Measurements from ENCODE around the gene LGR6.
"Not testable (repeated sequence)": the region's sequence is repeated elsewhere in the genome, so short reads cannot be mapped to it uniquely, and the experiment has no call there.

The LGR6 gene

DNA sequence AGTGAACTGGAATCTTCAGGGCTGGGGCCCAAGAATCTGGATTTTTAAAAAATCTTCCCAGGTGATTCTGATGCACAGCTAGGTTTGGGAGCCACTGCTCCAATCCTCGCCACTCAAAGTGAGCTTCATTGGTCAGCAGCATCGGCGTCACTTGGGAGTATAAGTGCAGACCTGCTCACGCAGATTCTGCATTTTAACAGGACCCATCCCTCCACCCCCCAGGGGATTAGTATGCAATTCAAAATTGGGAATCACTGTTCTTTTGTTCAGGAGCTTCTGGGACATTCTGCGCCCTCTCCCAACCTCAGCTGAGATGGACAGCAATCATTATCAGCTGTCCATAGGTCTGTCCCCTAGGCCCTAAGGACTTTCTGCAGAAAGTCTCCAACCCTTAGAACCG lies 53.5 kb downstream of the LGR6 start:
- no peaks in the 10 kb centered on the region for H3K4me1 Mint-ChIP-seq
- H3K27me3 Mint-ChIP-seq: peaks cover 3% of the 10 kb centered on the region
- H3K27ac Mint-ChIP-seq: no peak overlapping the region
- H3K36me3 Mint-ChIP-seq: no peaks in the 10 kb centered on the region
- H3K9me3 Mint-ChIP-seq: no peaks in the 10 kb centered on the region
- H3K4me3 Mint-ChIP-seq: no peak overlapping the region

DNA sequence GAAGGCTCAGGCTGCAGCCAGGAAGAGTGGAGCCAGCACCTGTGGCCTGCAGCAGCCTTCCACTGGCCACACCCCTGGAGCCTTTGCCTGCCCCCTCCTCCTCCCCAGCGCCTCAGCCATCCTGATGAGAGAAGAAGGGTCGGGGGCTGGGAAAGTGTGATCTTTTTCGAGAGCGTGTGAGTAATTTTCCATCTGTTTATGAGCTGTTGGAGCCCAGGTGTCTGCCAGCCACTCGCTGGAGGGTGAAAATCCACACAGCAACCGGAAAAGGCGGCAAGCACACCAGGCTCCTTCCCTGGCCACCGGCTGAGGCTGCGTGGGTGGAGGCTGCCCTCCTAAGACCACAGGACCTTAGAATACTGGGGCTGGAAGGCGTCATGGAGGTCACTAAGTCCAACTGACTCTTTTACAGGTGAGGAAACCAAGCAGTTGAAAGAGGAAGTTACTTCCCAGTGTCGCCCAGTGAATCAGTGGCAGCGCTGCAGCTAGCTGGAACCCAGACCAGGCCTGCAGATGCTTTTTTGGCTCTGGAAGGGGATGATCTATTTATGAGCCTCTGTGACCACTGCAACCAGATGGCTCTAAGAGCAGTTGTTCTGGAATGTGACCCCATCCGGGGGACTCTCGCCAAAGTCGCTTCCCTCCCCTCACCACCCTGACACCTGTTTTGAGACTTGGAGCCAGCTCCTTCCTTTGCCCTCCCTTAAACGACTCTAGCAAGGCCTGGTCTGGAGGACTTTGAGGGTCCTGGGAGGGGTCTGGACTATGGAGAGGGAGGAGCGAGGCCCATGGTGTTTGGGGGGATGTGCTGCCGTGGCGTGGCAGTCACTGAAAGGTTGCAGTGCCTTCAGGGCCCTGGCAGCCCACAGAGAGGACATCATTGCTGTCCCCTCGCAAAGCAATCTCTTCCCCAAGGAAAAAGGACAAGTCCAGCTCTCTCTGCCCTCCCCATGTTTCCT lies 54.5 kb downstream of the LGR6 start:
- no peak overlapping the region for H3K27ac Mint-ChIP-seq
- H3K9me3 Mint-ChIP-seq: no peaks in the 10 kb centered on the region
- no peaks in the 10 kb centered on the region for H3K36me3 Mint-ChIP-seq
- H3K27me3 Mint-ChIP-seq: peaks cover 3% of the 10 kb centered on the region
- no peak overlapping the region for H3K4me3 Mint-ChIP-seq
- no peaks in the 10 kb centered on the region for H3K4me1 Mint-ChIP-seq

DNA sequence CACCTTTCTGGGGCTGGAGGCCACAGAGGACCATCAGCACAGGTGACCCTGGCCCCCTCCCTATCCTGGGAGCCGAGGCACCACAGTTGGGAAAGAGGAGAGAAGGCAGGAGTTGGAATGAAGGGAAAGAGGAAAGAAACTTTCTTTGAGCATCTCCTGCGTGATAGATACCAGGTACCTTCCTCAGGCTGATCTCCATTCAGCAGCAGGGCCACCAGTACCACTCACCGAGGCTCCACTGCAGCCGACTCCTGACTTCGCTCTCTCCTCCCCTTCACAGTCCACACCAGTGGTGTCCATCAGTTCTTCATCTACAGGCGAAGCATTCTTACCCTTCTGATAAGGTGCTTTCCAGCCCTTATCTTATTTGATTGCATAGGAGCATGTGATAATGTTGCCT lies 55.3 kb downstream of the LGR6 start:
- H3K27me3 Mint-ChIP-seq: peaks cover 3% of the 10 kb centered on the region
- no peak overlapping the region for H3K27ac Mint-ChIP-seq
- no peaks in the 10 kb centered on the region for H3K9me3 Mint-ChIP-seq
- H3K36me3 Mint-ChIP-seq: no peaks in the 10 kb centered on the region
- H3K4me1 Mint-ChIP-seq: no peaks in the 10 kb centered on the region
- no peak overlapping the region for H3K4me3 Mint-ChIP-seq

DNA sequence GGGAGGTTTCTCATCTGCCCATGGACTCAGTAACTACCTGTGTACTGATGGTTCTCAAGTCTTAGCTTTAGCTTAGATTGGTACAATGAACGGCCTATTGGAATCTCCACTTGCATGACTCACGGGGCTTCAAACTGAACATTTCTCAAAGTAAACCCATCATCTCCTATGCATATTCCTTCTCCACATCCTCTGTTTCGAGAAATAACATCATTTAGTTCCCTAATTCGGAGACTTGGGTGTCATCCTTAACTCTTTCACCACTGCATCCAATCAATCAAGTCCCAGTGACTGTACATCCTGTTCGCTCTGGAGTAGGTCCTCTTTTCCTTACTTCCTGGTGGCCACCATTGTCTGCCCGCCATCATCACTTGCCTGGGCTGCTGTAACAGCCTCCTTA lies 55.8 kb downstream of the LGR6 start:
- no peaks in the 10 kb centered on the region for H3K36me3 Mint-ChIP-seq
- H3K27me3 Mint-ChIP-seq: peaks cover 3% of the 10 kb centered on the region
- no peaks in the 10 kb centered on the region for H3K4me1 Mint-ChIP-seq
- H3K9me3 Mint-ChIP-seq: no peaks in the 10 kb centered on the region
- no peak overlapping the region for H3K4me3 Mint-ChIP-seq
- no peak overlapping the region for H3K27ac Mint-ChIP-seq

DNA sequence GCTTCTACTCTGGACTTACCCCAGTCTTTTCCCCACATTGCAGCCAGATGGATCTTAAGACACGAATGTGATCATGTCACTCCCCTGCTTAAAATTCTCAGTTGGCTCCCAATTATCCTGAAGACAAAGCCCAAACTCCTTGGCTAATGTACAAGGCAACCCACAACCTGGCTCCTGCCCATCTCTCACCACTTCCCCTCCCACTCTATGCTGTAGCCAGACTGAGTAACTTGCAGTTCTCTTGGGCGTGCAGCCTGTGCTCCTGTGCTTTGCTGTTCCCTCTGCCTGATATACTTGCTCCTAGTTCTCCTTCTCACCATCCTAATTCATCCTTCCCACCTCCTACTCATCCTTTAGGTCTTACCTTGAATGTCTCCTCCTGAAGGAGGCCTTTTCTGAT lies 56.2 kb downstream of the LGR6 start:
- no peaks in the 10 kb centered on the region for H3K36me3 Mint-ChIP-seq
- H3K4me3 Mint-ChIP-seq: no peak overlapping the region
- H3K27ac Mint-ChIP-seq: no peak overlapping the region

DNA sequence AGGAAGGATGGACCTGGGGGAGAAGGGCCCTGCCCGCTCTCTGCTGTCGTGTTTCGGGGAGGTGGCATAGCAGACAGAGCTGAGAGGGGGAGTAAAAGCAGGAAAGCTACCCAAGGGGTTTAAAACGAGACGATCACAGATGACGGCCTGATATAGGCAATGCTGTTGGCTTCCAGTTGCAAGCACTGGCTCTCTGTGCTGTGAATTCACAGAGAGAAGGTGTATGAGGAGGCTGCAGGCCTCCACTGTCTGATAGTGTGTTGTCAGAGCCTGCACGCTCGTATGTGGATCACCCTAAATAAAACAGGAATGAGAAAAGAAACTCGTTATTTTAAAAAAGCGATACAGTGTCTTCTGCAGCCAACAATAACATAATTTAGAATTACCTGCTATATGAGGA lies 57.4 kb downstream of the LGR6 start:
- H3K27me3 Mint-ChIP-seq: peaks cover 3% of the 10 kb centered on the region
- no peaks in the 10 kb centered on the region for H3K9me3 Mint-ChIP-seq
- no peak overlapping the region for H3K27ac Mint-ChIP-seq
- no peaks in the 10 kb centered on the region for H3K36me3 Mint-ChIP-seq
- H3K4me3 Mint-ChIP-seq: no peak overlapping the region
- H3K4me1 Mint-ChIP-seq: no peaks in the 10 kb centered on the region

More for the DNA sequence above, 56.2 kb downstream of the LGR6 start:
- Mint-ChIP-seq H3K27me3 (peaks cover 3% of the 10 kb centered on the region), H3K4me1 (no peaks in the 10 kb centered on the region), H3K9me3 (no peaks in the 10 kb centered on the region)

DNA sequence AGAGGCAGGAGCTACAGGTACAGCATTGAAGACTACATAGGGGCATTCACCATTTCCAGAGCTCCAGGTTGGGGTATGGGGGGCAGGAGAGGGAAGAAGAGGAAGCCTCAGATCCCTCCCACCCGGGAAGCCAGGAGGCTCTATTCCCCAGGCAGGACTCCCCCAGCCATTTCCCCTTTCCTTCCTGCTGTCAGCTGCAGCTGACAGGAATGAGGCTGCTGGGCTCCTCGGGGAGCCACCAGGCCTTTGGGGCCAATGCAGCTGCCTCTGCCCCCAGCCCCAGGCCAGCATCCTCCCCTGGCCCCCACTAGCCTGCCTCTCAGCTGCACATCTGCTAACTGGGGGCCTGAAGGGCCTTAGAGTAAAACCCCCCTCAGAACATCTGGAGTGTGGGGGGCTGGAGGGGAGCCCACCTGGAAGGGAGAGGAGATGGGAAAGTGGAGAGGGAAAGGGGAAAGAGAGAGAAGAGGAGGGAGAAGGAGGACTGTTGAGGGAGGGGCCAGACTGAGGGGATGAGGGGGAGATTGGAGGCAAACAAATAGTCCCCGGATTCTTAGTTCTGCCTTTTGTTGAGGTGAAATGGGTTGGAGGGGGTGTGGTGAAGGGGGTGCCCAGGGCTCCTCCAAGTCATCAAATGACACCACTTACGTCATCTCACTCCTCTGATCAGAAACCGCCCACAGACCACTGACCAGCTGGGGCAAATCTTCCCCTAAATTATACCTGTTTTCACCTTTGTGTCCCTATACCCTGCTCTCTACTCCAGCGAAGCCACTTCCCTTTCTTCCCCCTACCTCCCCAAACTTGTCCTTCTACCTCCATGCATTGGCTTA lies 58.0 kb downstream of the LGR6 start:
- Mint-ChIP-seq H3K4me3 (no peak overlapping the region), H3K36me3 (no peaks in the 10 kb centered on the region), H3K27ac (no peak overlapping the region), H3K27me3 (peaks cover 3% of the 10 kb centered on the region), H3K4me1 (no peaks in the 10 kb centered on the region), H3K9me3 (no peaks in the 10 kb centered on the region)

DNA sequence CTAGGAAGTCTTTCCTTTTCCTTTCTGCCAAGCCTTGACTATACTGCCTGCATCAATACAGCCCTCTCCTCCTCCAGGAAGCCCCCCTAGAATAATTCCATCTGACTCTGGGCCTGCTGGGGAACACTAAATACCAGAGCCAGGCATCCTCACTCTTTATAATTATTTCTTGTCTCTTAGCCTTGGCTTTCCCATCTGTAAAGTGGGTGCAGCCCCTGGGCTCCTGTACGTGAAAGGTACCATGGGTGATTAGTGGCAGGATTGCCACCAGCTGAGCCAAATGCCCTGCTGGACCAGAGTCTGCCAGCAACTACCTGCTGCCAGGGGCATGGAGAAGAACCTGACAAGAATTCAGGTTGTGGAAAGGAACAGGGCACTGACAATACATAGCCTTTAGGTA lies 58.7 kb downstream of the LGR6 start:
- Mint-ChIP-seq H3K27ac (no peak overlapping the region), H3K36me3 (no peaks in the 10 kb centered on the region), H3K27me3 (peaks cover 3% of the 10 kb centered on the region), H3K4me1 (no peaks in the 10 kb centered on the region), H3K4me3 (no peak overlapping the region), H3K9me3 (no peaks in the 10 kb centered on the region)

DNA sequence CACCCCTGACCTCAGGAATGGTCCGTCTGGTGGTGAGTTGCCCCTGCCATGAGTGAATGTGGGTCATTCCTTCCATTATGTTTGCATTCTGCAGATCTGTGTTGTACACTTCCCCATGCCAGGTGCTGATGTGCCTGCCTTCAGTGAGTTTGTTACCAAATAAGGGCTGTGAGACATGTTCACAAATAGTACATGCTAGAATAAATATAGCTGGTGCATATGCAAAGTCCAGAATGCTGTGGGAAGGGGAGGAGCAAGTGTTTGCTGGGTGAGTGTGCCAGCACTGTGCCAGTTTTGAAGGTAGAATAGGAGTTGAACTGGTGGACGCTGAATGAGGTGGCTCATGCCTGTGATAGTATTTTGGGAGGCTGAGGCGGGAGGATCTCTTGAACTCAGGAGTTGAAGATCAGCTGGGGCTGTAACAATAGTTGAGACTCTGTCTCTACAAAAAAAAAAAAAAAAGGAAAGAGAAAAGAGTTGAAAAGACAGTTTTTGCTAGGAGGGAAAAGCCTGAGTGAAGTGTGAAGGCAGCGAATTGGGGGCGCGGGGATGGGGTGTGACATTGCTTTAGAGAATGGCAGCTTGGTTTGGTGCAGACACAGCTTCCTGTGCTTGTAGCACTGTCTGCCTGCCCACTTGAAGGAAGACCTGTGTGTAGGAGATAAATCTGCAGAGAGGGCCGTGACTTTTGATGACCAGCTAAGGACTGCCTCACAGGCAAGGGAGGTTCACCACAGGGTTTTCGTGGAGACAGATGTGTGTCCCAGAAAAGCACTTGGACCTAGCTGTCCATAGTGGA lies 61.1 kb downstream of the LGR6 start:
- H3K36me3 Mint-ChIP-seq: no peaks in the 10 kb centered on the region
- no peak overlapping the region for H3K27ac Mint-ChIP-seq
- H3K4me1 Mint-ChIP-seq: no peaks in the 10 kb centered on the region

DNA sequence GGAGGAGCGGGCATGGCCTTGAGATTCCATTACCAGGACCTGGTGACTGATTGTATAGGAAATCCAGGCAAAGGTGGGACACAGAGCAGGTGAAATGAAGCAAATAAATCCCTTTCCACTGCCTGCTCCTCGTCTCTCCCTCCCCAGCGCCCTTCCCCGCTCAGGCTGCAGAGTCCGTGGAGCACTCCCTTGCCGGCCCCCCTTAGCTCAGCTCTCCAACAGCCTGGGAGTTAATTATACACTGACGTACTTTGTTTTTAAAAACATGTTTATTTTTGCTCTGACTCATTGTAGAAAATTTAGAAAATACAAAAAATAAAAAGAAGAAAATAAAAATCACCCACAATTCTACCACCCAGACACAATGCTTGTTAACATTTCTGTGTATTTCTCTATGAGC lies 61.7 kb downstream of the LGR6 start:
- H3K4me3 Mint-ChIP-seq: no peak overlapping the region
- no peaks in the 10 kb centered on the region for H3K4me1 Mint-ChIP-seq
- H3K36me3 Mint-ChIP-seq: no peaks in the 10 kb centered on the region
- H3K9me3 Mint-ChIP-seq: no peaks in the 10 kb centered on the region
- H3K27ac Mint-ChIP-seq: no peak overlapping the region
- H3K27me3 Mint-ChIP-seq: peaks cover 2% of the 10 kb centered on the region

More for the DNA sequence above, 61.1 kb downstream of the LGR6 start:
- H3K9me3 Mint-ChIP-seq: no peaks in the 10 kb centered on the region
- H3K4me3 Mint-ChIP-seq: no peak overlapping the region
- peaks cover 2% of the 10 kb centered on the region for H3K27me3 Mint-ChIP-seq

DNA sequence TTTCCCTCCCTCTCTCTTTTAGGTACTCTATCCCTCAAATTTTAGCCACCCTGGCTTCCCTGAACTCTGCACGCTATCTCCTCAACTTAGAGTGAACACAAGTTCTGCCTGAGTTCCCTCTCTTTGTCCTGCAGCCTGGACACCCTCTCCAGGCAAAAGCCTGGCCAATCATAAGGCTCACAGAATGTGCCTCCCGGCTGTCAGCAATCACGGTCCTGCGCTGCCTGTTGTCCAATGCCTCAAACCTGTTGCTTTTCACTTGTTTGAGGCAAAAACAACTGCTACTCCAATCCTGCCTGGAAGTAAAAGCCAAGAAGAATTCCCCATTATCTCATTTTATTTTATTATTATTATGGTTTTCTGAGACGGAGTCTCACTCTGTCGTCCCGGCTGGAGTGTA lies 66.1 kb downstream of the LGR6 start:
- H3K4me1 Mint-ChIP-seq: no peaks in the 10 kb centered on the region
- peaks cover 14% of the 10 kb centered on the region for H3K27me3 Mint-ChIP-seq
- no peak overlapping the region for H3K4me3 Mint-ChIP-seq
- H3K9me3 Mint-ChIP-seq: peaks cover 5% of the 10 kb centered on the region
- H3K36me3 Mint-ChIP-seq: peaks cover 1% of the 10 kb centered on the region
- H3K27ac Mint-ChIP-seq: no peak overlapping the region

DNA sequence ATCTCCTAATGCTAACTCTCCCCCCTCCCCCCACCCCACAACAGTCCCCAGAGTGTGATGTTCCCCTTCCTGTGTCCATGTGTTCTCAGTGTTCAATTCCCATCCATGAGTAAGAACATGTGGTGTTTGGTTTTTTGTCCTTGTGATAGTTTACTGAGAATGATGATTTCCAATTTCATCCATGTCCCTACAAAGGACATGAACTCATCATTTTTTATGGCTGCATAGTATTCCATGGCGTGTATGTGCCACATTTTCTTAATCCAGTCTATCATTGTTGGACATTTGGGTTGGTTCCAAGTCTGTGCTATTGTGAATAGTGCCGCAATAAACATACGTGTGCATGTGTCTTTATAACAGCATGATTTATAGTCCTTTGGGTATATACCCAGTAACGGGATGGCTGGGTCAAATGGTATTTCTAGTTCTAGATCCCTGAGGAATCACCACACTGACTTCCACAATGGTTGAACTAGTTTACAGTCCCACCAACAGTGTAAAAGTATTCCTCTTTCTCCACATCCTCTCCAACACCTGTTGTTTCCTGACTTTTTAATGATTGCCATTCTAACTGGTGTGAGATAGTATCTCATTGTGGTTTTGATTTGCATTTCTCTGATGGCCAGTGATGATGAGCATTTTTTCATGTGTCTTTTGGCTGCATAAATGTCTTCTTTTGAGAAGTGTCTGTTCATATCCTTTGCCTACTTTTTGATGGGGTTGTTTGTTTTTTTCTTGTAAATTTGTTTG lies 67.8 kb downstream of the LGR6 start:
- H3K4me3 Mint-ChIP-seq, H3K4me1 Mint-ChIP-seq, H3K9me3 Mint-ChIP-seq, H3K36me3 Mint-ChIP-seq, H3K27ac Mint-ChIP-seq: not testable (repeated sequence)
- peaks cover 19% of the 10 kb centered on the region for H3K27me3 Mint-ChIP-seq

DNA sequence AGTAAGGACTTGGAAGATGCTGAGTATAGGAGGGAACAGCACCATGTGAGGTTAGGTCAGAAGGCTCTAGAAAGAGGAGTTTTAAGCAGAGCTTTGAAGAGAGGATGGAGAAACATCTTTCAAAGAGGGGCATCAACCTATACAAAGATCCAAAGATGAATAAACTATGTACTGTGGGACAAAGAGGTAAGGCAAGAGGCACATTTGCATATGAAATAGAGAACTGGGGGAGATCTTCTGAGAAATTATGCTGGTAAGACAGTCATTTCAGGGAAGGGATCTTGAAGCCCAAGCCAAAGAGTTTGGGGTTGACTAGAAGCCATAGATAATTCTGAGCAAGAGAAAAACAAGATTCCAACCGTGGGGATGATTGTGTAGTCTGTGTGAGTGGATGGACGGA lies 70.0 kb downstream of the LGR6 start:
- Mint-ChIP-seq H3K4me1 (no peaks in the 10 kb centered on the region), H3K27me3 (peaks cover 19% of the 10 kb centered on the region), H3K9me3 (peaks cover 5% of the 10 kb centered on the region), H3K27ac (no peak overlapping the region), H3K36me3 (peaks cover 1% of the 10 kb centered on the region), H3K4me3 (no peak overlapping the region)

DNA sequence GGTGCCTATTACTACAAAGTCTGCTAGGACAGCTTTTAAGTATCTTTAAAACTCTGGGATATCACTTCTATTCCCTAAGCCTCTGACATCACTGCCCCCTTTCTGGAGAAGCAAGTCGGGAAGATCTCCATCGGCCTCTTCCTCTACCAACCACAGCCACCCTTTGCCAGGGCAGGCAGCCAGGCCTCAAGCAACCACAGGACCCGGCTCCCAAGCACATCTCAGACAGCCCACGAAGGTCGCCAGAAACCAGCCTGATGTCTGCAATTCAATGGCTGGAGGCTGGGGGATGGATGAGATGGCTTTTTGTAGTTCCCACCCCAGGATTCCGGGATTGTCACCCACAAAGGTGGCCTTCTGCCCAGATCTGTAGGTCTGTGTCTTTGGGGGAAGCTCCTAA lies 70.7 kb downstream of the LGR6 start:
- peaks cover 5% of the 10 kb centered on the region for H3K9me3 Mint-ChIP-seq

DNA sequence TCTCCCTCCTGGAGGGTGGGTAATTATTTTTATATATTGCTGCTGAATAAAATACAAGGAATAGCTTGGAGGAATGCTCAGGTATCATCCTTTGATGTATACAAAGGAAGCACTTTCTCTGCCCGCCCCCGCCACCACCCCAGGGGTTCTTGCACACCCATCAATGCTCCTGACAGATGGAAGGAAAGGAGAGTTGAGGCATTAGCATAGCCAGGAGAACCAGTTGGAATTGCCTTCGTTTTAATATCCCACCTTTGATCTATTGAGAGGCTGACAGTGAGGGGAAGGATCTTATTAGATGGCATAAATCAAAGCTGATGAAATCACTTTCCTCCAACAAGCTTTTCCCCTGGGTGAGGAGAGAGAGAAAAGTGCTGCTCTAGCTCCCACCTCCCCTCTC lies 71.1 kb downstream of the LGR6 start:
- H3K27me3 Mint-ChIP-seq: peaks cover 19% of the 10 kb centered on the region
- no peaks in the 10 kb centered on the region for H3K4me1 Mint-ChIP-seq
- peaks cover 1% of the 10 kb centered on the region for H3K36me3 Mint-ChIP-seq
- no peak overlapping the region for H3K27ac Mint-ChIP-seq
- peaks cover 5% of the 10 kb centered on the region for H3K9me3 Mint-ChIP-seq
- H3K4me3 Mint-ChIP-seq: no peak overlapping the region

More for the DNA sequence above, 70.7 kb downstream of the LGR6 start:
- Mint-ChIP-seq H3K27me3 (peaks cover 19% of the 10 kb centered on the region), H3K36me3 (peaks cover 1% of the 10 kb centered on the region), H3K4me1 (no peaks in the 10 kb centered on the region), H3K27ac (no peak overlapping the region), H3K4me3 (no peak overlapping the region)
